ENCODE data around the gene ANP32E.

- TF ChIP-seq CTCF (IDR thresholded peaks at IDR 0.05) (no peak), POLR2A (IDR thresholded peaks at IDR 0.05) (no peak), POLR2AphosphoS5 (IDR thresholded peaks at IDR 0.05) (peak; percentile 89)
Measured at GRCh38 chr1:150281758-150282557, 46.0 kb upstream of the ANP32E start, which contains the start of gene CIART.

All from prostate gland (tissue), 2 donors.